OCI-LY7 (cell line): ENCODE measurements around the gene EIPR1. TPM values are rescaled to one million over a fixed set of nuclear protein-coding genes. Genes with fewer than 3 reads are reported as not detected.

Experiments
- BruUV-seq: library from RNA; stranded (reverse); fragments of 400-500 nt; replicated peaks from 2 replicates; lab custom pipeline; 2021; lab: Mats Ljungman, UMichigan
- CTCF ChIA-PET: fragments of 300-600 bp; sonication (Branson Sonifier 250); formaldehyde crosslinking; loops from one replicate; lab custom pipeline; 2022; ENCODE audit warnings: antibody characterized with exemption; ENCODE audit not compliant: unreplicated experiment; lab: Charles Lee
- POLR2A ChIA-PET: fragments of 300-600 bp; sonication (Branson Sonifier 250); formaldehyde crosslinking; loops from one replicate; lab custom pipeline; 2022; ENCODE audit warnings: antibody characterized with exemption; lab: Charles Lee
- DNase-seq: peaks from one replicate; pipeline ENCODE4 v3.0.0-alpha.2; 2015; ENCODE audit warnings: low spot score
- H2AFZ ChIP-seq: fragments of 200-600 bp; sonication (generic), shearing (Covaris generic); 2 replicates; pipeline ENCODE4 v1.6.1; 2014; ENCODE audit warnings: mild to moderate bottlenecking, antibody characterized with exemption, low read length, moderate library complexity
- H3K27ac ChIP-seq: fragments of 200-600 bp; sonication (generic); 2 replicates; pipeline ENCODE4 v1.5.1; 2014; ENCODE audit warnings: mixed run types, low read depth, mild to moderate bottlenecking, moderate library complexity, low read length, inconsistent platforms; ENCODE audit not compliant: poor library complexity, severe bottlenecking
- H3K36me3 ChIP-seq: fragments of 200-600 bp; sonication (generic); 2 replicates; pipeline ENCODE4 v1.6.1; 2014; ENCODE audit warnings: mild to moderate bottlenecking, antibody characterized with exemption, low read length, moderate library complexity, mixed read lengths; ENCODE audit not compliant: insufficient read depth
- H3K4me1 ChIP-seq: fragments of 200-600 bp; sonication (generic); 2 replicates; pipeline ENCODE4 v1.5.1; 2014; ENCODE audit warnings: mild to moderate bottlenecking, low read length; ENCODE audit not compliant: insufficient read depth, poor library complexity, severe bottlenecking
- H3K4me2 ChIP-seq: fragments of 200-600 bp; sonication (generic); 2 replicates; pipeline ENCODE4 v1.6.1; 2014; ENCODE audit warnings: mild to moderate bottlenecking, low read length
- H3K4me3 ChIP-seq: fragments of 200-600 bp; sonication (generic); 2 replicates; pipeline ENCODE4 v1.5.1; 2014; ENCODE audit warnings: mild to moderate bottlenecking, low read depth, low read length; ENCODE audit not compliant: poor library complexity, severe bottlenecking
- H3K79me2 ChIP-seq: fragments of 200-600 bp; sonication (generic); 2 replicates; pipeline ENCODE4 v1.6.1; 2016; ENCODE audit warnings: low read depth, mild to moderate bottlenecking, low read length, moderate library complexity, mixed read lengths; ENCODE audit not compliant: insufficient read depth
- H3K9me2 ChIP-seq: fragments of 200-600 bp; sonication (generic); 2 replicates; pipeline ENCODE4 v1.6.1; 2016; ENCODE audit warnings: mild to moderate bottlenecking, low read length, mixed read lengths; ENCODE audit not compliant: insufficient read depth
- H3K9me3 ChIP-seq: fragments of 200-600 bp; sonication (generic); 2 replicates; pipeline ENCODE4 v1.6.1; 2014; ENCODE audit warnings: mild to moderate bottlenecking, mixed run types, low read length, mixed read lengths
- H4K20me1 ChIP-seq: fragments of 200-600 bp; sonication (generic); 2 replicates; pipeline ENCODE4 v1.6.1; 2014; ENCODE audit warnings: mild to moderate bottlenecking, antibody characterized with exemption, low read length, moderate library complexity, mixed read lengths; ENCODE audit not compliant: insufficient read depth
- EZH2phosphoT487 ChIP-seq: fragments of 200-600 bp; sonication (generic); IDR thresholded peaks from 2 replicates; pipeline ENCODE4 v1.6.1; 2018; ENCODE audit warnings: low read depth, borderline replicate concordance, mild to moderate bottlenecking, mixed run types, antibody characterized with exemption, low read length, moderate library complexity, mixed read lengths
- intact Hi-C: fragments of 100-400 bp; cut with micrococcal nuclease; formaldehyde crosslinking; loops from one replicate; pipeline ENCODE4 v1.10.0; 2022; ENCODE audit not compliant: unreplicated experiment
- total RNA-seq, 2 experiments: library from RNA; depleted of rRNA in 1 of 2; stranded (reverse); fragments of >200 nt in 1 of 2; shearing (Covaris generic) in 1 of 2; gene quantifications; 2 replicates each; pipeline ENCODE4 v1.2.3, GENCODE V29; 2014 to 2022
- TF ChIP-seq, protein P1 (sequence below): fragments of 200-600 bp; sonication (generic); conservative IDR thresholded peaks from 2 replicates; pipeline ENCODE4 v1.5.1; 2014; ENCODE audit warnings: mild to moderate bottlenecking, antibody characterized with exemption, low read length, moderate library complexity, mixed read lengths

Gene EIPR1
- total RNA-seq, 2 experiments from 2014 or later: 60.5 to 61.7 TPM

DNA sequence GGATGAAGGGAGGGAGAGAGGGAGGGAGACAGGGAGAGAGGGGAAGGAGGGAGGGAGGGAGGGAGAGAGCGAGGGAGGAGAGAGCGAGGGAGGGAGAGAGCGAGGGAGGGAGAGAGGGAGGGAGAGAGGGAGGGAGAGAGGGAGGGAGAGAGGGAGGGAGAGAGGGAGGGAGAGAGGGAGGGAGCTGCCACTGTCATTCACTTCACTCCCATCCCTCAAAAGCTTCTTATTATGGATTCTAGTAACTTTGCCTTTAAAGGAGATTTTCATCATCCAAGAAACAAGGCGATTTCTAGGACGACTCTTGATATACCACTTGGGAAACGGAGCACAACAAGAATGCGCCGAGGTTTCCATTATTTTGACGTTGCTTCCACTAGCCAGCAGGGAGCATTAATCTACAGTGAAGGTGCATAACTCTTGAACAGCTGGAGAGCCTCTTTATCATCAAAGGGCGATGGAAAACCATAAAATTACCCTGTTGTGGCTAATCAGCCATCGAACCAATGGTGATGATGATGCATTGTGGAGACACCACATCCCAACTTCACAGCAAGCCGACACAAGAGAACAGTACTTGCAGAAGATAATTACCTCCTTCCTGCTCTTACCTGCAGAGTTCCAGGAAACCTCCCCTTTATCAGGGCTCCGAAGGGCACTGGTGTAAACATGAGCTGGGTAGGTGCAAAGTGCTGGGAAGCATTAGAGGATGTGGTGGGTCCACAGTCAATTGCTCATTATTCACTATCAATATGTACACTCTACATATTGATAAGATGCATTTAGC lies 130.5 kb downstream of the EIPR1 start:
- Histone ChIP-seq H3K9me2 (no peaks in the 10 kb centered on the region), H3K36me3 (peaks cover 42% of the 10 kb centered on the region), H3K4me2 (no peak overlapping the region), H3K4me3 (no peak overlapping the region), H2AFZ (no peak overlapping the region), H3K79me2 (no peaks in the 10 kb centered on the region), H3K4me1 (no peaks in the 10 kb centered on the region), H4K20me1 (no peaks in the 10 kb centered on the region), H3K9me3 (peaks cover 26% of the 10 kb centered on the region), H3K27ac (no peak overlapping the region)
- no peak for TF ChIP-seq EZH2phosphoT487
- TF ChIP-seq, protein P1, sequence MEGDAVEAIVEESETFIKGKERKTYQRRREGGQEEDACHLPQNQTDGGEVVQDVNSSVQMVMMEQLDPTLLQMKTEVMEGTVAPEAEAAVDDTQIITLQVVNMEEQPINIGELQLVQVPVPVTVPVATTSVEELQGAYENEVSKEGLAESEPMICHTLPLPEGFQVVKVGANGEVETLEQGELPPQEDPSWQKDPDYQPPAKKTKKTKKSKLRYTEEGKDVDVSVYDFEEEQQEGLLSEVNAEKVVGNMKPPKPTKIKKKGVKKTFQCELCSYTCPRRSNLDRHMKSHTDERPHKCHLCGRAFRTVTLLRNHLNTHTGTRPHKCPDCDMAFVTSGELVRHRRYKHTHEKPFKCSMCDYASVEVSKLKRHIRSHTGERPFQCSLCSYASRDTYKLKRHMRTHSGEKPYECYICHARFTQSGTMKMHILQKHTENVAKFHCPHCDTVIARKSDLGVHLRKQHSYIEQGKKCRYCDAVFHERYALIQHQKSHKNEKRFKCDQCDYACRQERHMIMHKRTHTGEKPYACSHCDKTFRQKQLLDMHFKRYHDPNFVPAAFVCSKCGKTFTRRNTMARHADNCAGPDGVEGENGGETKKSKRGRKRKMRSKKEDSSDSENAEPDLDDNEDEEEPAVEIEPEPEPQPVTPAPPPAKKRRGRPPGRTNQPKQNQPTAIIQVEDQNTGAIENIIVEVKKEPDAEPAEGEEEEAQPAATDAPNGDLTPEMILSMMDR: no peak
- POLR2A ChIA-PET: no interaction called here
- DNase-seq: no peak
- BruUV-seq: no TSS peak
- intact Hi-C loops: no loop called here
- CTCF ChIA-PET: no interaction called here

DNA sequence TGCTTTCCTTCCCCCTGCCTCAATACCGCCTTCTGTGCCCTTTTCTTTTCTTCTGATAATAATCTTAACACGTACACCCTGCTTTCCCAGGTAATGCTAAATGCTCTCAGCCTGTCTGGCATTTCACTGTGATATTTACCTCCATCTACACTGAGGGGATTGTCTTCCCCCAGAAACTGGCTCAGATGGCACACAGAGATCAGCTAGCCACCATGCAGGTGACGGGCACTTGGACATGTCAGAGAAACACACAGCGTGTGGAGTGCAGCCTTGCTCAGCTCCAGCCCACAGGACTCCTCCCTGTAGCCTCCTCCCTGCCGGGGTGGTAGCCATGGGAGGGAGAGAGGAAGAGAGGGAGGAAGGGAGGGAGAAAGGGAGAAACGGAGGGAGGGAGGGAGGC lies 131.2 kb downstream of the EIPR1 start:
- Histone ChIP-seq H3K27ac (no peak overlapping the region), H4K20me1 (no peaks in the 10 kb centered on the region), H3K9me3 (peaks cover 26% of the 10 kb centered on the region), H3K79me2 (no peaks in the 10 kb centered on the region), H3K4me3 (no peak overlapping the region), H3K4me1 (no peaks in the 10 kb centered on the region), H3K36me3 (peaks cover 35% of the 10 kb centered on the region), H3K4me2 (no peak overlapping the region), H2AFZ (no peak overlapping the region), H3K9me2 (no peaks in the 10 kb centered on the region)
- ChIA-PET CTCF (no interaction called here), POLR2A (interaction anchor here (0.7 kb wide), 1 partner anchor 137 kb away, joined by 3 read pairs; no protein-coding TSS in a partner anchor)
- no peak for DNase-seq
- TF ChIP-seq, protein P1: no peak
- TF ChIP-seq EZH2phosphoT487: no peak
- BruUV-seq: no TSS peak
- intact Hi-C loops: no loop called here

DNA sequence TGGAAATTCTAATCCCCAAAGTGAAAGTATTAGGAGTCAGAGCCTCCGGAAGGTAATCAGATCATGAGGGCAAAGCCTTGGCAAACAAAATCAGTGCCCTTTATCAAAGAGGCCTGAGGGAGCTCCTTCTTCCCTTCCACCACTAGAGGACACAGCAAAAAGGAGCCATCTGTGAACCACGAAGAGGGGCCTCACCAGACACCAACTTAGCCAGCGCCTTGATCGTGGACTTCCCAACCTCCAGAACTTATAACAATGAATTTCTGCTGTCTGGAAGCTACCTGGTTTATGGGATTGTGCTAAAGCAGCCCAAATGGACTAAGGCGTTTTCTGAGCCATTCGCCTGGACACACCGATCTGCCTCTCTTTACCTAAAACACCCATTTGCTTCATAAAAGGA lies 133.1 kb downstream of the EIPR1 start:
- ChIA-PET CTCF (no interaction called here), POLR2A (interaction anchor here (0.6 kb wide), 1 partner anchor 83 kb away, joined by 3 read pairs; no protein-coding TSS in a partner anchor)
- intact Hi-C loops: no loop called here
- BruUV-seq: no TSS peak
- Histone ChIP-seq H3K79me2 (no peaks in the 10 kb centered on the region), H3K9me3 (peaks cover 8% of the 10 kb centered on the region), H2AFZ (no peak overlapping the region), H3K4me1 (peaks cover 6% of the 10 kb centered on the region), H3K36me3 (peaks cover 15% of the 10 kb centered on the region; the same call in 1 of the 2 replicates), H3K9me2 (no peaks in the 10 kb centered on the region), H3K27ac (no peak overlapping the region), H3K4me2 (no peak overlapping the region), H3K4me3 (no peak overlapping the region), H4K20me1 (no peaks in the 10 kb centered on the region)
- no peak for DNase-seq
- TF ChIP-seq, protein P1: no peak
